CD4-positive, alpha-beta T cell (primary cell): ENCODE measurements around the gene MAP1LC3B2. TPM values are rescaled to one million over a fixed set of nuclear protein-coding genes. Genes with fewer than 3 reads are reported as not detected.

Source experiments
- ATAC-seq: fragments of 200-7000 bp; cut with Tn5 transposase; one replicate; pipeline ENCODE4 v1.10.0; 2022; ENCODE audit warnings: mild to moderate bottlenecking; ENCODE audit not compliant: poor library complexity
- CTCF ChIA-PET: fragments of 350-600 bp; sonication (Branson Sonifier 250); formaldehyde crosslinking; loops from one replicate; lab custom pipeline; 2021; ENCODE audit warnings: antibody characterized with exemption, inconsistent platforms; lab: Charles Lee
- POLR2A ChIA-PET: fragments of 350-600 bp; sonication (Branson Sonifier 250); formaldehyde crosslinking; loops from one replicate; lab custom pipeline; 2021; ENCODE audit warnings: antibody characterized with exemption, inconsistent platforms; lab: Charles Lee
- DNase-seq, 14 experiments: peaks; one replicate each; pipeline ENCODE4 v3.0.0-alpha.2; 2013 to 2020; ENCODE audit warnings: mixed read lengths in 2 of 14
- H3K27ac ChIP-seq, 2 donors: one replicate each; pipeline versions ENCODE4 v1.5.1 to v1.7.0; 2013; ENCODE audit warnings: low read length in 2 of 2, low read depth in 1 of 2, mild to moderate bottlenecking in 1 of 2
- H3K27me3 ChIP-seq, 2 experiments: 1 replicate in 1 of 2; 2 replicates in 1 of 2; pipeline versions ENCODE4 v1.6.1 to v1.7.0; 2013; ENCODE audit warnings: low read length in 2 of 2, control low read depth in 1 of 2, mild to moderate bottlenecking in 1 of 2, moderate library complexity in 1 of 2; ENCODE audit not compliant: insufficient read depth in 2 of 2, control insufficient read depth in 1 of 2
- H3K36me3 ChIP-seq: one replicate; pipeline ENCODE4 v1.6.1; 2013; ENCODE audit warnings: low read length, control low read depth; ENCODE audit not compliant: insufficient read depth
- H3K4me1 ChIP-seq: one replicate; pipeline ENCODE4 v1.6.1; 2013; ENCODE audit warnings: low read length, control low read depth; ENCODE audit not compliant: insufficient read depth
- H3K4me3 ChIP-seq: one replicate; pipeline ENCODE4 v1.5.1; 2013; ENCODE audit warnings: mild to moderate bottlenecking, low read length, moderate library complexity
- H3K9me3 ChIP-seq, 2 experiments: 1 replicate in 1 of 2; 2 replicates in 1 of 2; pipeline versions ENCODE4 v1.6.1 to v1.7.0; 2013; ENCODE audit warnings: low read length in 2 of 2, mild to moderate bottlenecking in 2 of 2, control low read depth in 1 of 2, moderate library complexity in 1 of 2; ENCODE audit not compliant: control insufficient read depth in 1 of 2, insufficient read depth in 1 of 2
- H3K27ac Mint-ChIP-seq: one replicate; pipeline ENCODE4 v1.8.0; 2020; ENCODE audit warnings: mixed read lengths
- H3K27me3 Mint-ChIP-seq: one replicate; pipeline ENCODE4 v1.8.0; 2021; ENCODE audit warnings: mixed read lengths
- H3K36me3 Mint-ChIP-seq: one replicate; pipeline ENCODE4 v1.8.0; 2021; ENCODE audit warnings: low read depth, mixed read lengths
- H3K4me1 Mint-ChIP-seq: one replicate; pipeline ENCODE4 v1.8.0; 2021; ENCODE audit warnings: low read depth, mixed read lengths
- H3K4me3 Mint-ChIP-seq: one replicate; pipeline ENCODE4 v1.8.0; 2020; ENCODE audit warnings: mild to moderate bottlenecking, mixed read lengths
- H3K9me3 Mint-ChIP-seq: one replicate; pipeline ENCODE4 v1.8.0; 2020; ENCODE audit warnings: mixed read lengths
- CTCF ChIP-seq: fragments of 200-600 bp; IDR thresholded peaks from one replicate; pipeline ENCODE4 v1.8.0; 2022; ENCODE audit warnings: antibody characterized with exemption, mild to moderate bottlenecking
- intact Hi-C, 2 experiments: fragments of 100-400 bp; cut with DNase I in 1 of 2; cut with micrococcal nuclease in 1 of 2; formaldehyde crosslinking; loops; one replicate each; pipeline versions ENCODE4 v1.15.1 to v1.9.0; 2023 to 2025; cut with DNase I, micrococcal nuclease
- total RNA-seq, 174 experiments: library from RNA in 2 of 174; stranded (reverse) in 2 of 174; gene quantifications; one replicate each; pipeline ENCODE4 v1.2.3 and lab custom pipeline; 2021 to 2026

Gene MAP1LC3B2
- total RNA-seq, 2 experiments from 2014 or later, result 1.5 to 2.1 TPM

GRCh38 chr12:116614194-116614915 is 55.2 kb downstream of the MAP1LC3B2 start:
- Mint-ChIP-seq H3K9me3 (no peaks in the 10 kb centered on the region), H3K27me3 (no peaks in the 10 kb centered on the region), H3K36me3 (no peaks in the 10 kb centered on the region), H3K27ac (no peak overlapping the region), H3K4me1 (peaks cover 3% of the 10 kb centered on the region), H3K4me3 (no peak overlapping the region)
- ChIA-PET CTCF (no interaction called here), POLR2A (no interaction called here)
- Histone ChIP-seq H3K27ac (no peak overlapping the region), H3K9me3 (peaks cover 0 to 3% of the 10 kb centered on the region in 2 experiments), H3K27me3 (no peaks in the 10 kb centered on the region), H3K36me3 (no peaks in the 10 kb centered on the region), H3K4me3 (no peak overlapping the region), H3K4me1 (peaks cover 5% of the 10 kb centered on the region)
- no peak for ATAC-seq
- no peak for DNase-seq
- intact Hi-C loops, result no loop called here
- no peak for TF ChIP-seq CTCF

- no peak for TF ChIP-seq CTCF
- Histone ChIP-seq H3K4me3 (no peak overlapping the region), H3K4me1 (peaks cover 5% of the 10 kb centered on the region), H3K27me3 (no peaks in the 10 kb centered on the region), H3K27ac (no peak overlapping the region), H3K36me3 (no peaks in the 10 kb centered on the region), H3K9me3 (peaks cover 0 to 3% of the 10 kb centered on the region in 2 experiments)
- ChIA-PET CTCF (no interaction called here), POLR2A (no interaction called here)
- Mint-ChIP-seq H3K27me3 (no peaks in the 10 kb centered on the region), H3K36me3 (no peaks in the 10 kb centered on the region), H3K4me1 (no peaks in the 10 kb centered on the region), H3K4me3 (no peak overlapping the region), H3K9me3 (no peaks in the 10 kb centered on the region), H3K27ac (no peak overlapping the region)
- ATAC-seq (no peak), DNase-seq (no peak)
- intact Hi-C loops, result no loop called here
Observed at GRCh38 chr12:116615141-116615861, 56.1 kb downstream of the MAP1LC3B2 start.

GRCh38 chr12:116616536-116617248 is 57.5 kb downstream of the MAP1LC3B2 start:
- Histone ChIP-seq H3K36me3 (no peaks in the 10 kb centered on the region), H3K27me3 (no peaks in the 10 kb centered on the region), H3K4me1 (no peaks in the 10 kb centered on the region), H3K27ac (no peak overlapping the region), H3K9me3 (peaks cover under 1 to 3% of the 10 kb centered on the region in 2 experiments), H3K4me3 (no peak overlapping the region)
- POLR2A ChIA-PET, result no interaction called here
- Mint-ChIP-seq H3K9me3 (no peaks in the 10 kb centered on the region), H3K27me3 (no peaks in the 10 kb centered on the region), H3K4me3 (no peak overlapping the region), H3K27ac (no peak overlapping the region), H3K4me1 (no peaks in the 10 kb centered on the region), H3K36me3 (no peaks in the 10 kb centered on the region)
- intact Hi-C loops, result no loop called here
- ATAC-seq (no peak), DNase-seq (no peak)
- CTCF ChIA-PET, result no interaction called here
- TF ChIP-seq CTCF, result no peak
